C4-2B (cell line): ENCODE data around the gene FGD1.

Source experiments
- H3K27ac ChIP-seq: fragments of 450-650 bp; 2 replicates; pipeline ENCODE4 v1.5.1; 2017
- ZFX ChIP-seq: fragments of 450-650 bp; IDR thresholded peaks from 2 replicates; pipeline ENCODE4 v1.6.1; 2017
- TF ChIP-seq, protein P1 (sequence below): fragments of 450-650 bp; conservative IDR thresholded peaks from 2 replicates; pipeline ENCODE4 v1.5.1; 2017; ENCODE audit warnings: mild to moderate bottlenecking

The FGD1 gene

DNA sequence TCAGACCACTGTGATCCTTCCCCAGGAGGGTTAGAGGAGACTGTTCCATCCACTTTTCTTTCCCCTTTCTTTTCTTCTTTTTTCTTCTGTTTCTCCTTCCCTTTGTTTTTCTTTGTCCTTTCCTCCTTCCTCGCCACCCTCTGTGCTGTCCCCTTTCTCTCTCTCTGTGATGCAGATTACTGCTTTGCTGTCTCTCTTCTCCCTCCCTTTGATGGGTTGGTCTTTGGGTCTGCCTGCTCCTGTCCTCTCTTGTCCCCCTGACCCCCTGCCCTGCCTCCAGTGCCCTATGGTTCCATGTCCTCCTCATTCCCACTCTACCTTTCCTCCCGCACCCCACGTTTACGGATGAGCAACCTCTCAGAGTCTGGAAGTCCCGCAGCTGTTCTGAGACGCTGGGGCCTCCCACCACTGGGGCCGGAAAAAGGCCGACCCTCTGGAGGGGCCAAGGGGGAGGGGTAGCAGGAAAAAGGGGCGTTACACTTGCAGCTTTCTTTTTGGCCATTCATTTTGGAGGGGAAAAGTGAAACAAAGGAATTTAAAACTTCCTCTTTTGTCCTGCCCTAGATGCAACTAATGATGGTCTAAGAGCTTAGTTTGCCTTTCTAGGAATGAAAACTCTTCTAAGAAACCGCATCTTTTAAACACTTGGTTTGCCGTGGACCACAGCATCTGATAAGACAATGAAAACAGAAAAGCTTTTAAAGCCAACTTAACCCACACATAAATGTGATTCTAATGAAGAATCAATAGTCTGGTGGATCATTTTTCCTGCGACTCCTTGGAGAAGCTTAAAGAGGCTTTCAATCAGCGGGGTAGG, 80.3 kb downstream of the FGD1 start:
- TF ChIP-seq, protein P1, sequence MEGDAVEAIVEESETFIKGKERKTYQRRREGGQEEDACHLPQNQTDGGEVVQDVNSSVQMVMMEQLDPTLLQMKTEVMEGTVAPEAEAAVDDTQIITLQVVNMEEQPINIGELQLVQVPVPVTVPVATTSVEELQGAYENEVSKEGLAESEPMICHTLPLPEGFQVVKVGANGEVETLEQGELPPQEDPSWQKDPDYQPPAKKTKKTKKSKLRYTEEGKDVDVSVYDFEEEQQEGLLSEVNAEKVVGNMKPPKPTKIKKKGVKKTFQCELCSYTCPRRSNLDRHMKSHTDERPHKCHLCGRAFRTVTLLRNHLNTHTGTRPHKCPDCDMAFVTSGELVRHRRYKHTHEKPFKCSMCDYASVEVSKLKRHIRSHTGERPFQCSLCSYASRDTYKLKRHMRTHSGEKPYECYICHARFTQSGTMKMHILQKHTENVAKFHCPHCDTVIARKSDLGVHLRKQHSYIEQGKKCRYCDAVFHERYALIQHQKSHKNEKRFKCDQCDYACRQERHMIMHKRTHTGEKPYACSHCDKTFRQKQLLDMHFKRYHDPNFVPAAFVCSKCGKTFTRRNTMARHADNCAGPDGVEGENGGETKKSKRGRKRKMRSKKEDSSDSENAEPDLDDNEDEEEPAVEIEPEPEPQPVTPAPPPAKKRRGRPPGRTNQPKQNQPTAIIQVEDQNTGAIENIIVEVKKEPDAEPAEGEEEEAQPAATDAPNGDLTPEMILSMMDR, result no peak
- no peak for TF ChIP-seq ZFX
- no peak overlapping the region for H3K27ac ChIP-seq

DNA sequence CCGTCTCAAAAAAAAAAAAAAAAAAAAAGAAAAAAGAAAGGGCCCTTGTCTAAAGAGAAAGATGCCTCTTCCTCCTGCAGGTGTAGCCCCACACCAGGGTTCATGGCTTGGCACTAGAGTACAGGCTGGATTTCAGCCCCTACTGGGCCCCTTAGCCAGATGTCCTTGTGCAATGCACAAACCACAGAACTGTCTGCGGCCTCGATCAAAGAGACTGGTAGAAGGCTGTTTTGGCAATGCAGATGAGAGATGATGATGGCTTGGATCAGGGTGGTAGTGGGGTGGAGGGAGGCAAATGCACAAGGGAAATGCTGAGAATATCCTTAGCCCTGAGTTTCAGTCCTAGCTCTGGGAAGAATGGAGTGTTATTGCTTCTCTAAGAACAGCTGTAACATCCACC, 82.3 kb downstream of the FGD1 start:
- H3K27ac ChIP-seq, result no peak overlapping the region
- TF ChIP-seq ZFX, result no peak
- TF ChIP-seq, protein P1, result no peak

DNA sequence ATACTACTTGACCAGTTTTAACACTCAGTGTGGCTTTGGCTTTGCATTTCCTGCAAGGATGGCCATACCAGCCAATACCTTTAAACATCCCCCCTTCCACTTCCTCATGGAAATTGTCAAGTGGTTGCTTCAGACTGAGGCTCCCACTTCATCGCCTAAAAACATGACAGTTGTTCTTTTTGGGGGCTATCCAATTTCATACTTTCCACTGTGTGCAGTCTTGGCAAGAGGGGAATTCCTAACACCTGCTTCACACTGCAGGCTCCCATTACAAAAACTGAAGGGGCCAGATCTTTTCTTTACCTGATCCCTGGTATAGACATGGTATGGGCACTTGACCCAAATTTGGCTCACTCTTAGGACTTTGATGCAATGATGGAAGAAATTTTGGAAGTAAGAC, 84.3 kb downstream of the FGD1 start:
- H3K27ac ChIP-seq, result no peak overlapping the region
- TF ChIP-seq ZFX, result no peak
- TF ChIP-seq, protein P1, result no peak

DNA sequence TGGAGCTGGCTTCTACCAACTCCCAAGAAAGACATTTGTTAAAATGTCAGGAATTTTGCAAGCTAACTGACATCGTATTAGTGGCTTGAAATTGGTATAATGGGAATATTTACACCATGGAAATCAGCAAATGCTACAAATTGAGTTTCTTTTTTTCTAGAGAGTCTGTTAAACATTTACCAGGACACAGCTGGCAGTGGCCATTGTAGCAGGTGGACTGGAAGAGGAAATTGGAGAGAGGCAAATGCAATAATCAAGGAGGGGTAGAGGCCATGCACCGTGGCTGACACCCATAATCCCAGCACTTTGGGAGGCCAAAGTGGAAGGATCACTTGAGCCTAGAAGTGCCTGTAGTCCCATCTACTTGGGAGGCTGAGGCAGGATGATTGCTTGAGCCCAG, 88.8 kb downstream of the FGD1 start:
- TF ChIP-seq ZFX, result no peak
- TF ChIP-seq, protein P1, result no peak
- H3K27ac ChIP-seq, result no peak overlapping the region

DNA sequence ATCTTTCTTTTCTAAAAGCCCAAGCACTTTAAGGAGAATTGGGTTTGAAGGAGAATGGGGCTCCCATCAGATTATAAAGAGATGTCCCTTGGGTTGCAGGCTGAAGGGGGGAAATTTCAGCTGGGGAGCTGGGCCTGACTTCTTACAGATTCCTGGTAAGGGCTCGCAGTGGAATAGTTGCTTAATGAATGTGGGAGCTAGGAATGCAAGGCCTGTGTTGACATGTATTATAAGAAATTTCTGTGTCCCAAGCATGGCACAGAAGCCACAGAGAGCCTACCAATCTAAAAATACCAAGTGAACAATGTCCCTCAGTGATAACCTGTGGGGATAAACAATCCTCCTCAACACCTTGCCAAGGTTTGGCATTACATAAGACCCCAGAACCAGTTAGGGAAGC, 98.9 kb downstream of the FGD1 start:
- H3K27ac ChIP-seq, result no peak overlapping the region
- TF ChIP-seq, protein P1, result no peak
- no peak for TF ChIP-seq ZFX
